Fibroblast of lung (primary cell): ENCODE measurements around the gene TOMM7.

Source experiments
- CTCF ChIP-seq, 2 donors: IDR thresholded peaks in 1 of 2; conservative IDR thresholded peaks in 1 of 2; 1 replicate in 1 of 2; 2 replicates in 1 of 2; pipeline ENCODE4 v1.5.1; 2011 to 2012; ENCODE audit warnings: low read length in 2 of 2, control low read depth in 1 of 2, inconsistent platforms in 1 of 2, low read depth in 1 of 2, mild to moderate bottlenecking in 1 of 2
- EZH2 ChIP-seq: IDR thresholded peaks from 2 replicates; pipeline ENCODE4 v1.5.1; 2012; ENCODE audit warnings: low read length, control low read depth, mild to moderate bottlenecking; ENCODE audit errors: missing control alignments

- TF ChIP-seq CTCF (conservative IDR thresholded peaks at IDR 0.05 in 1 of 2, IDR thresholded peaks at IDR 0.05 in 1 of 2; ENCODE audit: low read depth in 1 of 2, low read length in 2 of 2) (no peak), EZH2 (no peak)
These were observed 9.8 kb upstream of the TOMM7 start for GRCh38 chr7:22832401-22832800.
